Measurements from ENCODE around the gene DYNLT2. TPM values are rescaled to one million over a fixed set of nuclear protein-coding genes. Genes with fewer than 3 reads are reported as not detected.

DYNLT2 gene
- total RNA-seq, 1 experiment from 2014 or later: 1.8 TPM

GRCh38 chr6:169752074-169752623 is 777 bp upstream of the DYNLT2 start:
- WGBS (ENCODE audit: extremely low coverage, insufficient read length, low lambda C conversion rate): no CpG with 5 or more reads among the region's 19 CpGs
- H3K23ac ChIP-seq (ENCODE audit: insufficient read length, low read depth, low read length): no peak overlapping the region
- peak overlapping the region; percentile 14 for H3K56ac ChIP-seq (ENCODE audit: insufficient read length, low read depth, low read length)
- no peak overlapping the region for H2AK5ac ChIP-seq (ENCODE audit: insufficient read length, low read length)
- H2BK15ac ChIP-seq (ENCODE audit: low read depth, low read length): no peak overlapping the region
- no peak overlapping the region for H2BK12ac ChIP-seq (ENCODE audit: insufficient read length, low read depth, low read length)
- H2BK20ac ChIP-seq (ENCODE audit: low read depth, low read length, poor library complexity, severe bottlenecking): no peak overlapping the region
- H4K8ac ChIP-seq (replicated peaks; ENCODE audit: insufficient read length, low read depth, low read length): no peak overlapping the region
- Mint-ChIP-seq H3K27me3 (ENCODE audit: low read depth) (no peaks in the 10 kb centered on the region), H3K9me3 (no peaks in the 10 kb centered on the region), H3K4me1 (peaks cover 20 to 25% of the 10 kb centered on the region in 2 experiments), H3K27ac (peak overlapping the region; percentile 87 to 97 (median 97)), H3K36me3 (ENCODE audit: insufficient read depth in 1 of 3, low read depth in 3 of 3) (peaks cover 2 to 9% (median 6%) of the 10 kb centered on the region in 3 experiments; a peak in 5 of 7 replicates), H3K4me3 (peak overlapping the region; percentile 90 to 100)
- TF ChIP-seq, protein P1, sequence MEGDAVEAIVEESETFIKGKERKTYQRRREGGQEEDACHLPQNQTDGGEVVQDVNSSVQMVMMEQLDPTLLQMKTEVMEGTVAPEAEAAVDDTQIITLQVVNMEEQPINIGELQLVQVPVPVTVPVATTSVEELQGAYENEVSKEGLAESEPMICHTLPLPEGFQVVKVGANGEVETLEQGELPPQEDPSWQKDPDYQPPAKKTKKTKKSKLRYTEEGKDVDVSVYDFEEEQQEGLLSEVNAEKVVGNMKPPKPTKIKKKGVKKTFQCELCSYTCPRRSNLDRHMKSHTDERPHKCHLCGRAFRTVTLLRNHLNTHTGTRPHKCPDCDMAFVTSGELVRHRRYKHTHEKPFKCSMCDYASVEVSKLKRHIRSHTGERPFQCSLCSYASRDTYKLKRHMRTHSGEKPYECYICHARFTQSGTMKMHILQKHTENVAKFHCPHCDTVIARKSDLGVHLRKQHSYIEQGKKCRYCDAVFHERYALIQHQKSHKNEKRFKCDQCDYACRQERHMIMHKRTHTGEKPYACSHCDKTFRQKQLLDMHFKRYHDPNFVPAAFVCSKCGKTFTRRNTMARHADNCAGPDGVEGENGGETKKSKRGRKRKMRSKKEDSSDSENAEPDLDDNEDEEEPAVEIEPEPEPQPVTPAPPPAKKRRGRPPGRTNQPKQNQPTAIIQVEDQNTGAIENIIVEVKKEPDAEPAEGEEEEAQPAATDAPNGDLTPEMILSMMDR (conservative IDR thresholded peaks at IDR 0.05): no peak
- H3T11ph ChIP-seq (ENCODE audit: low read length): no peak overlapping the region
- peak overlapping the region; percentile 65 for H3K4me2 ChIP-seq (ENCODE audit: insufficient read depth, insufficient read length, low read length)
- H4K20me1 ChIP-seq (ENCODE audit: control insufficient read depth, insufficient read depth, insufficient read length): no peaks in the 10 kb centered on the region
- H3K9ac ChIP-seq (ENCODE audit: extremely low read depth, insufficient read length, low read length): peak overlapping the region; percentile 84
- no peak overlapping the region for H2BK120ac ChIP-seq (ENCODE audit: low read depth, low read length, poor library complexity, severe bottlenecking)
- peak overlapping the region; percentile 96 for H3K14ac ChIP-seq (ENCODE audit: insufficient read depth, low read length)
- peak overlapping the region; percentile 30 for H4K5ac ChIP-seq (ENCODE audit: insufficient read length, low read depth, low read length)
- H3K79me2 ChIP-seq (ENCODE audit: insufficient read depth, low read length): no peaks in the 10 kb centered on the region
- DNase-seq: peak; percentile 32
- H3K27ac ChIP-seq (ENCODE audit: insufficient read length, low read depth, low read length): peak overlapping the region; percentile 54
- H3K27me3 ChIP-seq (ENCODE audit: insufficient read depth, low read length): no peaks in the 10 kb centered on the region
- H4K91ac ChIP-seq (ENCODE audit: insufficient read length, low read depth, low read length): no peak overlapping the region
- peak overlapping the region; percentile 78 for H3K18ac ChIP-seq (ENCODE audit: insufficient read length, low read depth, low read length)
- peaks cover 10% of the 10 kb centered on the region for H3K23me2 ChIP-seq (ENCODE audit: insufficient read length, low read depth, low read length, poor library complexity, severe bottlenecking)
- H2AFZ ChIP-seq (ENCODE audit: low read length): no peak overlapping the region
- no peaks in the 10 kb centered on the region for H3K4me1 ChIP-seq (ENCODE audit: insufficient read depth, low read length)
- H3K9me3 ChIP-seq (ENCODE audit: control insufficient read depth, low read depth, low read length): no peaks in the 10 kb centered on the region
- no peak overlapping the region for H3K4ac ChIP-seq (ENCODE audit: low read depth, low read length)
- H3K79me1 ChIP-seq (ENCODE audit: insufficient read depth, low read depth, low read length, poor library complexity, severe bottlenecking): no peaks in the 10 kb centered on the region
- no peak overlapping the region for H2BK5ac ChIP-seq (ENCODE audit: insufficient read length, low read length)
